Amniotic stem cell (primary cell): ENCODE data around the gene SLC2A3.
"Not testable (repeated sequence)": the region's sequence is repeated elsewhere in the genome, so short reads cannot be mapped to it uniquely, and the experiment has no call there.

ENCODE experiments used
- DNase-seq: peaks from one replicate; lab custom pipeline; 2025; lab: John Stamatoyannopoulos, UW

The SLC2A3 gene

GRCh38 chr12:7916936-7917335 lies 19.1 kb downstream of the SLC2A3 start:
- DNase-seq = no peak

GRCh38 chr12:7915661-7916403 lies 20.2 kb downstream of the SLC2A3 start:
- no peak for DNase-seq

GRCh38 chr12:7910106-7910505 lies 25.9 kb downstream of the SLC2A3 start:
- not testable (repeated sequence) for DNase-seq

GRCh38 chr12:7907009-7907408 lies 29.0 kb downstream of the SLC2A3 start:
- DNase-seq = no peak

- not testable (repeated sequence) for DNase-seq
These were observed 29.7 kb downstream of the SLC2A3 start for GRCh38 chr12:7906303-7906702.

GRCh38 chr12:7905600-7906125 lies 30.3 kb downstream of the SLC2A3 start:
- DNase-seq = not testable (repeated sequence)

GRCh38 chr12:7905071-7905470 lies 30.9 kb downstream of the SLC2A3 start:
- no peak for DNase-seq

- not testable (repeated sequence) for DNase-seq
These were observed 33.6 kb downstream of the SLC2A3 start for GRCh38 chr12:7902416-7902815.

GRCh38 chr12:7899755-7900154 lies 36.2 kb downstream of the SLC2A3 start:
- no peak for DNase-seq

GRCh38 chr12:7896726-7897125 lies 39.3 kb downstream of the SLC2A3 start:
- DNase-seq = not testable (repeated sequence)

- no peak for DNase-seq
These were observed 43.6 kb downstream of the SLC2A3 start for GRCh38 chr12:7892186-7892980.

- DNase-seq = no peak
These were observed 51.3 kb downstream of the SLC2A3 start for GRCh38 chr12:7884689-7885088.

- DNase-seq = not testable (repeated sequence)
These were observed 54.3 kb downstream of the SLC2A3 start for GRCh38 chr12:7881736-7882120.

GRCh38 chr12:7880952-7881735 lies 54.8 kb downstream of the SLC2A3 start:
- not testable (repeated sequence) for DNase-seq

GRCh38 chr12:7879246-7879645 lies 56.7 kb downstream of the SLC2A3 start:
- no peak for DNase-seq

- DNase-seq = no peak
These were observed 58.6 kb downstream of the SLC2A3 start for GRCh38 chr12:7877420-7877819.

- DNase-seq = no peak
These were observed 63.2 kb downstream of the SLC2A3 start, which contains the start of gene SLC2A14 for GRCh38 chr12:7872566-7873319. Gene SLC2A14, minus strand, starts transcription at chr12:7872915. Its CDS starts 3,035 bp downstream, at chr12:7869880.

- DNase-seq = no peak
These were observed 65.7 kb downstream of the SLC2A3 start for GRCh38 chr12:7870335-7870734.
